ENCODE data around the gene LUZP2. TPM values are rescaled to one million over a fixed set of nuclear protein-coding genes. Genes with fewer than 3 reads are reported as not detected.
A peak's percentile ranks its signal among the peaks of the same experiment; 100 is the strongest.

LUZP2 gene
- polyA plus RNA-seq, 1 donor from 2014 or later, result 15.5 TPM

- TF ChIP-seq EZH2 (IDR thresholded peaks at IDR 0.05; ENCODE audit: borderline replicate concordance, insufficient read depth, low read length, poor library complexity, severe bottlenecking), result no peak
- TF ChIP-seq REST (IDR thresholded peaks at IDR 0.05; ENCODE audit: borderline replicate concordance), result no peak
- peak; percentile 12 for TF ChIP-seq POLR2AphosphoS5 (IDR thresholded peaks at IDR 0.05)
- no peak overlapping the region for H2AFZ ChIP-seq (ENCODE audit: low read depth, low read length)
- no peaks in the 10 kb centered on the region for H3K36me3 ChIP-seq (ENCODE audit: insufficient read depth, low read length)
- H3K27ac ChIP-seq (ENCODE audit: low read length), result no peak overlapping the region
- H3K27me3 ChIP-seq (ENCODE audit: insufficient read depth, low read depth, low read length), result no peaks in the 10 kb centered on the region
- no peaks in the 10 kb centered on the region for H3K9me2 ChIP-seq (ENCODE audit: insufficient read depth, low read length)
- no peaks in the 10 kb centered on the region for H3F3A ChIP-seq (ENCODE audit: insufficient read depth, low read length, poor library complexity, severe bottlenecking)
- H4K20me1 ChIP-seq (ENCODE audit: insufficient read depth), result no peaks in the 10 kb centered on the region
- no peaks in the 10 kb centered on the region for H3K79me2 ChIP-seq (replicated peaks; ENCODE audit: insufficient read depth, low read length)
- H3K9me3 ChIP-seq (ENCODE audit: low read length), result no peaks in the 10 kb centered on the region
- H3K4me2 ChIP-seq (ENCODE audit: low read length), result no peak overlapping the region
- no peak overlapping the region for H3K9ac ChIP-seq (ENCODE audit: low read length)
- H3K4me3 ChIP-seq (ENCODE audit: low read length), result no peak overlapping the region
Measured at GRCh38 chr11:24589064-24589463, 92.2 kb downstream of the LUZP2 start.

- Histone ChIP-seq H4K20me1 (ENCODE audit: insufficient read depth) (no peaks in the 10 kb centered on the region), H3K79me2 (replicated peaks; ENCODE audit: insufficient read depth, low read length) (no peaks in the 10 kb centered on the region), H3K36me3 (ENCODE audit: insufficient read depth, low read length) (no peaks in the 10 kb centered on the region), H3K27ac (ENCODE audit: low read length) (no peak overlapping the region), H3F3A (ENCODE audit: insufficient read depth, low read length, poor library complexity, severe bottlenecking) (no peaks in the 10 kb centered on the region), H3K4me3 (ENCODE audit: low read length) (no peak overlapping the region), H3K9me3 (ENCODE audit: low read length) (no peaks in the 10 kb centered on the region), H3K9ac (ENCODE audit: low read length) (no peak overlapping the region), H3K9me2 (ENCODE audit: insufficient read depth, low read length) (no peaks in the 10 kb centered on the region), H2AFZ (ENCODE audit: low read depth, low read length) (no peak overlapping the region), H3K4me2 (ENCODE audit: low read length) (no peak overlapping the region), H3K27me3 (ENCODE audit: insufficient read depth, low read depth, low read length) (no peaks in the 10 kb centered on the region)
- TF ChIP-seq RAD21 (conservative IDR thresholded peaks at IDR 0.05) (no peak), EZH2 (IDR thresholded peaks at IDR 0.05; ENCODE audit: borderline replicate concordance, insufficient read depth, low read length, poor library complexity, severe bottlenecking) (no peak), CTCF (IDR thresholded peaks at IDR 0.05; ENCODE audit: poor library complexity, severe bottlenecking) (no peak), REST (IDR thresholded peaks at IDR 0.05; ENCODE audit: borderline replicate concordance) (no peak), TAF1 (IDR thresholded peaks at IDR 0.05; ENCODE audit: low read depth) (no peak), MXI1 (conservative IDR thresholded peaks at IDR 0.05; ENCODE audit: poor library complexity, severe bottlenecking) (no peak), EP300 (conservative IDR thresholded peaks at IDR 0.05; ENCODE audit: poor library complexity, severe bottlenecking) (no peak), POLR2AphosphoS5 (IDR thresholded peaks at IDR 0.05) (no peak), SMC3 (conservative IDR thresholded peaks at IDR 0.05; ENCODE audit: poor library complexity) (no peak)
Measured at GRCh38 chr11:24591283-24591682, 94.4 kb downstream of the LUZP2 start.

All from neural cell (in vitro differentiated cells).